Measurements from ENCODE around the gene TMEM107.
A peak's percentile ranks its signal among the peaks of the same experiment; 100 is the strongest.

DNA sequence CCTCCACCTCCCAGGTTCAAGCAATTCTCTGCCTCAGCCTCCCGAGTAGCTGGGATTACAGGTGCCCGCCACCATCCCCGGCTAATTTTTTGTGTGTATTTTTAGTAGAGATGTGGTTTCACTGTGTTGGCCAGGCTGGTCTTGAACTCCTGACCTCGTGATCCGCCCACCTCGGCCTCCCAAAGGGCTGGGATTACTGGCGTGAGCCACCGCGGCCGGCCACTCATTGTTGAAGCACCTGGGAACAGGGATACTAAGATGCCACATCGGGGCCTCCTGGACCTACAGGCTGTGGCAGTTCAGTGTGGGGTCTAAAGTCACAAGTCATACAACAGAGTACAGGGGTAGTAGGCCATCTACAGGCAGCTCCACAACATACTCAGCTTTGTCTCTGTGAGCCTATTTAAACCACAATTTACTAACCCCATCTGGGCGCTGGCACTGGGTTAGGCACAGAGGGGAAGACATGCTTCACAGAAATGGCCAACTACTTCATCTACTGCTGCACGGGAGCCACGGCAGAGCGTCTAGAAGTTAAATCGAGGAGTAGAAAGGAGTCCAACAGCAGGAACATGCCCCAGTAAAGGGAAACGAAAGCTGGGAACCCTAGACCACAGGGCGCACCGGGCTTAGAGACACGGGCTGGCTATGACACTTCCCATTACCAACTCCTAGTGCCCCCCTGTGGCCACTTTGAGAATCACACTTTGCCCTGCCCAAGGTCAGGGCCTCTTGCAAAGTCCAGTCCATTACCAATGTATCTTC, 17.7 kb downstream of the TMEM107 start:
- TF ChIP-seq, protein P1, sequence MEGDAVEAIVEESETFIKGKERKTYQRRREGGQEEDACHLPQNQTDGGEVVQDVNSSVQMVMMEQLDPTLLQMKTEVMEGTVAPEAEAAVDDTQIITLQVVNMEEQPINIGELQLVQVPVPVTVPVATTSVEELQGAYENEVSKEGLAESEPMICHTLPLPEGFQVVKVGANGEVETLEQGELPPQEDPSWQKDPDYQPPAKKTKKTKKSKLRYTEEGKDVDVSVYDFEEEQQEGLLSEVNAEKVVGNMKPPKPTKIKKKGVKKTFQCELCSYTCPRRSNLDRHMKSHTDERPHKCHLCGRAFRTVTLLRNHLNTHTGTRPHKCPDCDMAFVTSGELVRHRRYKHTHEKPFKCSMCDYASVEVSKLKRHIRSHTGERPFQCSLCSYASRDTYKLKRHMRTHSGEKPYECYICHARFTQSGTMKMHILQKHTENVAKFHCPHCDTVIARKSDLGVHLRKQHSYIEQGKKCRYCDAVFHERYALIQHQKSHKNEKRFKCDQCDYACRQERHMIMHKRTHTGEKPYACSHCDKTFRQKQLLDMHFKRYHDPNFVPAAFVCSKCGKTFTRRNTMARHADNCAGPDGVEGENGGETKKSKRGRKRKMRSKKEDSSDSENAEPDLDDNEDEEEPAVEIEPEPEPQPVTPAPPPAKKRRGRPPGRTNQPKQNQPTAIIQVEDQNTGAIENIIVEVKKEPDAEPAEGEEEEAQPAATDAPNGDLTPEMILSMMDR (IDR thresholded peaks at IDR 0.05; ENCODE audit: low read length) = peak; percentile 83
- TF ChIP-seq EZH2phosphoT487 (IDR thresholded peaks at IDR 0.05; ENCODE audit: low read length) = no peak

Measured in MM.1S (cell line).